IMR-90 (cell line): ENCODE measurements around the gene GMCL2. TPM values are rescaled to one million over a fixed set of nuclear protein-coding genes. Genes with fewer than 3 reads are reported as not detected.

ENCODE experiments used
- ATAC-seq: fragments of 200-7000 bp; cut with Tn5 transposase; 2 replicates; pipeline ENCODE4 v1.9.1; 2020; ENCODE audit warnings: low read depth, mild to moderate bottlenecking, moderate library complexity
- BruUV-seq: library from RNA; stranded (reverse); fragments of 400-500 nt; replicated peaks from 2 replicates; lab custom pipeline; 2021; lab: Mats Ljungman, UMichigan
- CTCF ChIA-PET: fragments of 300-600 bp; formaldehyde crosslinking; extraction: SDS; loops from one replicate; lab custom pipeline; 2021; ENCODE audit warnings: antibody characterized with exemption; lab: Yijun Ruan, JAX
- POLR2A ChIA-PET: fragments of 300-600 bp; sonication (Branson Sonifier 250); formaldehyde crosslinking; loops from one replicate; lab custom pipeline; 2022; ENCODE audit warnings: antibody characterized with exemption; ENCODE audit not compliant: unreplicated experiment; lab: Charles Lee
- DNase-seq: peaks from one replicate; pipeline ENCODE4 v3.0.0; 2013
- H2AFZ ChIP-seq: replicated peaks from 2 replicates; pipeline ENCODE3; 2013; ENCODE audit warnings: low read length, mild to moderate bottlenecking; ENCODE audit not compliant: poor library complexity
- H2AK5ac ChIP-seq: 2 replicates; pipeline ENCODE4 v1.6.1; 2013; ENCODE audit warnings: low read depth, low read length, inconsistent platforms
- H2AK9ac ChIP-seq: replicated peaks from 2 replicates; pipeline ENCODE3; 2013; ENCODE audit warnings: mild to moderate bottlenecking, low read depth, low read length, moderate library complexity; ENCODE audit not compliant: poor library complexity
- H2BK120ac ChIP-seq: 2 replicates; pipeline ENCODE4 v1.6.1; 2013; ENCODE audit warnings: low read depth, low read length, inconsistent platforms
- H2BK15ac ChIP-seq: 3 replicates; pipeline ENCODE4 v1.6.1; 2013; ENCODE audit warnings: low read depth, low read length, inconsistent platforms
- H2BK20ac ChIP-seq: 2 replicates; pipeline ENCODE4 v1.6.1; 2013; ENCODE audit warnings: low read depth, mild to moderate bottlenecking, inconsistent platforms, low read length, moderate library complexity
- H2BK5ac ChIP-seq: 2 replicates; pipeline ENCODE4 v1.6.1; 2013; ENCODE audit warnings: mild to moderate bottlenecking, low read depth, low read length, inconsistent platforms; ENCODE audit not compliant: poor library complexity, severe bottlenecking
- H3K14ac ChIP-seq: replicated peaks from 2 replicates; pipeline ENCODE4 v1.6.1; 2013; ENCODE audit warnings: low read depth, low read length, inconsistent platforms
- H3K18ac ChIP-seq: 2 replicates; pipeline ENCODE4 v1.6.1; 2013; ENCODE audit warnings: low read depth, low read length, control low read depth
- H3K23ac ChIP-seq: 2 replicates; pipeline ENCODE4 v1.6.1; 2013; ENCODE audit warnings: low read depth, low read length, inconsistent platforms
- H3K27ac ChIP-seq: 2 replicates; pipeline ENCODE4 v1.5.1; 2013; ENCODE audit warnings: mild to moderate bottlenecking, control low read depth, low read length; ENCODE audit not compliant: insufficient read depth
- H3K27me3 ChIP-seq: 2 replicates; pipeline ENCODE4 v1.6.1; 2013; ENCODE audit warnings: low read length; ENCODE audit not compliant: control insufficient read depth, insufficient read depth
- H3K36me3 ChIP-seq: 2 replicates; pipeline ENCODE4 v1.6.1; 2013; ENCODE audit warnings: low read length, mixed read lengths; ENCODE audit not compliant: control insufficient read depth, insufficient read depth
- H3K4ac ChIP-seq: 2 replicates; pipeline ENCODE4 v1.6.1; 2013; ENCODE audit warnings: low read depth, low read length, inconsistent platforms
- H3K4me1 ChIP-seq: 2 replicates; pipeline ENCODE4 v1.6.1; 2013; ENCODE audit warnings: low read length, mixed read lengths; ENCODE audit not compliant: control insufficient read depth, insufficient read depth
- H3K4me2 ChIP-seq: 2 replicates; pipeline ENCODE4 v1.6.1; 2013; ENCODE audit warnings: low read depth, mild to moderate bottlenecking, control low read depth, low read length, moderate library complexity
- H3K4me3 ChIP-seq: 2 replicates; pipeline ENCODE4 v1.5.1; 2013; ENCODE audit warnings: low read depth, mild to moderate bottlenecking, control low read depth, low read length, moderate library complexity; ENCODE audit not compliant: insufficient read depth
- H3K56ac ChIP-seq: 2 replicates; pipeline ENCODE4 v1.6.1; 2013; ENCODE audit warnings: low read length, inconsistent platforms; ENCODE audit not compliant: insufficient read depth; ENCODE audit errors: extremely low read depth
- H3K79me1 ChIP-seq, 2 experiments: 2 replicates each; pipeline ENCODE4 v1.6.1; 2013; ENCODE audit warnings: low read length in 2 of 2, inconsistent platforms in 1 of 2, low read depth in 1 of 2
- H3K9ac ChIP-seq: 2 replicates; pipeline ENCODE4 v1.6.1; 2013; ENCODE audit warnings: low read depth, low read length, control low read depth
- H3K9me1 ChIP-seq: 2 replicates; pipeline ENCODE4 v1.6.1; 2013; ENCODE audit warnings: low read length, inconsistent platforms; ENCODE audit not compliant: insufficient read depth
- H3K9me3 ChIP-seq: 2 replicates; pipeline ENCODE4 v1.6.1; 2013; ENCODE audit warnings: low read length; ENCODE audit not compliant: control insufficient read depth, insufficient read depth
- H4K20me1 ChIP-seq: 2 replicates; pipeline ENCODE4 v1.6.1; 2013; ENCODE audit warnings: low read length, inconsistent platforms; ENCODE audit not compliant: insufficient read depth
- H4K5ac ChIP-seq: 2 replicates; pipeline ENCODE4 v1.6.1; 2013; ENCODE audit warnings: mild to moderate bottlenecking, low read depth, low read length, control low read depth
- H4K8ac ChIP-seq, 2 experiments: 2 replicates each; pipeline ENCODE4 v1.6.1; 2013; ENCODE audit warnings: low read depth in 2 of 2, low read length in 2 of 2, control low read depth in 1 of 2, inconsistent platforms in 1 of 2
- H4K91ac ChIP-seq: 2 replicates; pipeline ENCODE4 v1.6.1; 2013; ENCODE audit warnings: low read depth, low read length, inconsistent platforms; ENCODE audit not compliant: insufficient read depth
- BHLHE40 ChIP-seq: fragments of 150-350 bp; IDR thresholded peaks from 2 replicates; pipeline ENCODE4 v1.6.1; 2016; ENCODE audit warnings: mild to moderate bottlenecking, low read depth, low read length
- CEBPB ChIP-seq: IDR thresholded peaks from 2 replicates; pipeline ENCODE4 v1.6.1; 2012; ENCODE audit warnings: low read depth, low read length, improper control_type of control experiment
- FOS ChIP-seq: fragments of 150-350 bp; IDR thresholded peaks from 2 replicates; pipeline ENCODE4 v1.6.1; 2016; ENCODE audit warnings: low read depth, low read length
- MAFK ChIP-seq: IDR thresholded peaks from 2 replicates; pipeline ENCODE4 v1.6.1; 2012; ENCODE audit warnings: low read depth, low read length, improper control_type of control experiment
- MAZ ChIP-seq: IDR thresholded peaks from 2 replicates; pipeline ENCODE4 v1.6.1; 2012; ENCODE audit warnings: low read depth, mild to moderate bottlenecking, low read length, improper control_type of control experiment, moderate library complexity, borderline replicate concordance
- MXI1 ChIP-seq: IDR thresholded peaks from 2 replicates; pipeline ENCODE4 v1.6.1; 2012; ENCODE audit warnings: low read depth, mild to moderate bottlenecking, low read length, moderate library complexity, borderline replicate concordance
- NFE2L2 ChIP-seq: fragments of 150-350 bp; IDR thresholded peaks from 2 replicates; pipeline ENCODE4 v1.6.1; 2016; ENCODE audit warnings: low read depth, mild to moderate bottlenecking, low read length
- POLR2A ChIP-seq: IDR thresholded peaks from 2 replicates; pipeline ENCODE4 v1.6.1; 2012; ENCODE audit warnings: mild to moderate bottlenecking, low read depth, low read length
- RAD21 ChIP-seq: IDR thresholded peaks from 2 replicates; pipeline ENCODE4 v1.6.1; 2012; ENCODE audit warnings: low read length, improper control_type of control experiment
- RCOR1 ChIP-seq: IDR thresholded peaks from 2 replicates; pipeline ENCODE4 v1.6.1; 2012; ENCODE audit warnings: mild to moderate bottlenecking, low read length, improper control_type of control experiment; ENCODE audit not compliant: insufficient replicate concordance
- RFX5 ChIP-seq: IDR thresholded peaks from 2 replicates; pipeline ENCODE4 v1.8.0; 2012; ENCODE audit warnings: low read depth, mild to moderate bottlenecking, low read length, moderate library complexity
- SMC3 ChIP-seq: fragments of 150-350 bp; IDR thresholded peaks from 2 replicates; pipeline ENCODE4 v1.6.1; 2016; ENCODE audit warnings: low read depth, mild to moderate bottlenecking, antibody characterized with exemption, low read length, moderate library complexity
- WGBS, 2 experiments: methylation state at CpG; one replicate each; pipeline versions ENCODE4 v1.1.5 to v1.1.7; 2013; ENCODE audit warnings: missing lambda C conversion rate in 2 of 2; ENCODE audit not compliant: insufficient read length in 1 of 2; ENCODE audit errors: extremely low coverage in 2 of 2; 5-methylcytosine and 5-hydroxymethylcytosine counted together
- dilution Hi-C: fragments of 300-500 bp; cut with HindIII; formaldehyde crosslinking; loops from one replicate; pipeline ENCODE4 v1.14.3; 2018; ENCODE audit warnings: low sequenced_read_pairs; ENCODE audit not compliant: unreplicated experiment
- in situ Hi-C: fragments of 300-500 bp; cut with MboI; formaldehyde crosslinking; loops from 3 replicates; pipeline ENCODE4 v1.14.3; 2019; ENCODE audit warnings: low sequenced_read_pairs, inconsistent platforms, mixed read lengths
- intact Hi-C: fragments of 100-400 bp; cut with micrococcal nuclease; formaldehyde crosslinking; loops from 2 replicates; pipeline ENCODE4 v1.10.0; 2022
- polyA plus RNA-seq, 3 experiments: library from polyadenylated mRNA; depleted of rRNA; stranded (reverse); fragments of >200 nt; gene quantifications; 2 replicates each; pipeline ENCODE4 v1.2.3, GENCODE V29; 2012; ENCODE audit warnings: low replicate concordance in 1 of 3
- total RNA-seq: library from RNA; depleted of rRNA; stranded (reverse); fragments of >200 nt; gene quantifications from 2 replicates; pipeline ENCODE4 v1.2.3, GENCODE V29; 2012
- TF ChIP-seq, protein P1 (sequence below): fragments of 150-350 bp; IDR thresholded peaks from 2 replicates; pipeline ENCODE4 v1.6.1; 2016; ENCODE audit warnings: low read depth, mild to moderate bottlenecking, low read length, moderate library complexity, borderline replicate concordance
- TF ChIP-seq, protein P2 (sequence below): fragments of 150-350 bp; IDR thresholded peaks from 2 replicates; pipeline ENCODE4 v1.6.1; 2017; ENCODE audit warnings: mild to moderate bottlenecking, antibody characterized with exemption, low read length, low read depth
- TF ChIP-seq, protein P3 (sequence below): conservative IDR thresholded peaks from 2 replicates; pipeline ENCODE4 v1.5.1; 2012; ENCODE audit warnings: mild to moderate bottlenecking, low read depth, low read length, improper control_type of control experiment

The GMCL2 gene
- total and polyA plus RNA-seq, 2 of the 4 experiments (the other 2 are of a cell fraction) = not detected

DNA sequence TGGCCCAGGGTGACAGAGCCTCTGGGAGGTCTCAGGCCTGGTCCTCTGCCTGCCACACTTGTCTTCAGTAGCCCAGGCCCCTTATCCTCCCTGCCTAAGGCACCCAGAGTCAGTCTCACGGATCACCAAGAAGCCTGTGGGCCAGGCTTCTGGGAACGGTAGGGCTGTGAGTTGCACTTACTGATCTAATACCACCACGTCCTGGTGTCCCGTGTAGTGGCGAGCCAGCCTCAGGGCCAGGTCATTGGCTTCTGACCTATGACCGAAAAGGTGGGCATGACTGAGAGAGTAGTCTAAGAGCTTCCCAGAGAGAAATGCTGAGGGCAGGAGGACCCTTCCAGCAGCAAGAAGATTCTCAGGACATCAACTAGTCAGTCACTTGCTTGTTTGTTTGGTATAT, 38.0 kb upstream of the GMCL2 start:
- H3K36me3 ChIP-seq = peaks cover 54% of the 10 kb centered on the region
- H3K9me1 ChIP-seq = peaks cover 18% of the 10 kb centered on the region
- H2BK20ac ChIP-seq = no peak overlapping the region
- no peak overlapping the region for H4K5ac ChIP-seq
- H3K14ac ChIP-seq = no peak overlapping the region
- H2BK5ac ChIP-seq = no peak overlapping the region
- in situ Hi-C loops = no loop called here
- no TSS peak for BruUV-seq
- H3K27me3 ChIP-seq = no peaks in the 10 kb centered on the region
- H4K91ac ChIP-seq = no peak overlapping the region
- H3K27ac ChIP-seq = no peak overlapping the region
- peaks cover 5% of the 10 kb centered on the region; the same call in 1 of the 2 replicates for H4K20me1 ChIP-seq
- intact Hi-C loops = no loop called here
- ChIA-PET POLR2A (no interaction called here), CTCF (no interaction called here)
- no peak for ATAC-seq
- peaks cover 7 to 68% of the 10 kb centered on the region in 2 experiments for H3K79me1 ChIP-seq
- no peak overlapping the region for H3K4me3 ChIP-seq
- WGBS, 2 experiments = 100% methylated on average over 1 of the region's 6 CpGs; no CpG with 5 or more reads in 1 of the 2 experiments
- H2AK5ac ChIP-seq = no peak overlapping the region
- H3K4ac ChIP-seq = no peak overlapping the region
- no peak overlapping the region for H3K23ac ChIP-seq
- no peak overlapping the region for H3K9ac ChIP-seq
- no peak for DNase-seq
- H3K9me3 ChIP-seq = 0 out of 2 replicates have a peak, but pooled peaks cover 2% of the 10 kb centered on the region
- H3K56ac ChIP-seq = no peak overlapping the region
- H2AK9ac ChIP-seq = peak overlapping the region; percentile 9
- no peak overlapping the region for H2BK15ac ChIP-seq
- H2BK120ac ChIP-seq = no peak overlapping the region
- dilution Hi-C loops = no loop called here
- no peak overlapping the region for H3K4me2 ChIP-seq
- no peak for TF ChIP-seq MXI1
- no peak for TF ChIP-seq RAD21
- no peak for TF ChIP-seq MAZ
- TF ChIP-seq MAFK = no peak
- TF ChIP-seq BHLHE40 = no peak
- TF ChIP-seq, protein P1, sequence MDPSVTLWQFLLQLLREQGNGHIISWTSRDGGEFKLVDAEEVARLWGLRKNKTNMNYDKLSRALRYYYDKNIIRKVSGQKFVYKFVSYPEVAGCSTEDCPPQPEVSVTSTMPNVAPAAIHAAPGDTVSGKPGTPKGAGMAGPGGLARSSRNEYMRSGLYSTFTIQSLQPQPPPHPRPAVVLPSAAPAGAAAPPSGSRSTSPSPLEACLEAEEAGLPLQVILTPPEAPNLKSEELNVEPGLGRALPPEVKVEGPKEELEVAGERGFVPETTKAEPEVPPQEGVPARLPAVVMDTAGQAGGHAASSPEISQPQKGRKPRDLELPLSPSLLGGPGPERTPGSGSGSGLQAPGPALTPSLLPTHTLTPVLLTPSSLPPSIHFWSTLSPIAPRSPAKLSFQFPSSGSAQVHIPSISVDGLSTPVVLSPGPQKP = no peak
- TF ChIP-seq RCOR1 = no peak
- TF ChIP-seq, protein P2, sequence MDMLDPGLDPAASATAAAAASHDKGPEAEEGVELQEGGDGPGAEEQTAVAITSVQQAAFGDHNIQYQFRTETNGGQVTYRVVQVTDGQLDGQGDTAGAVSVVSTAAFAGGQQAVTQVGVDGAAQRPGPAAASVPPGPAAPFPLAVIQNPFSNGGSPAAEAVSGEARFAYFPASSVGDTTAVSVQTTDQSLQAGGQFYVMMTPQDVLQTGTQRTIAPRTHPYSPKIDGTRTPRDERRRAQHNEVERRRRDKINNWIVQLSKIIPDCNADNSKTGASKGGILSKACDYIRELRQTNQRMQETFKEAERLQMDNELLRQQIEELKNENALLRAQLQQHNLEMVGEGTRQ = no peak
- no peak for TF ChIP-seq RFX5
- TF ChIP-seq, protein P3, sequence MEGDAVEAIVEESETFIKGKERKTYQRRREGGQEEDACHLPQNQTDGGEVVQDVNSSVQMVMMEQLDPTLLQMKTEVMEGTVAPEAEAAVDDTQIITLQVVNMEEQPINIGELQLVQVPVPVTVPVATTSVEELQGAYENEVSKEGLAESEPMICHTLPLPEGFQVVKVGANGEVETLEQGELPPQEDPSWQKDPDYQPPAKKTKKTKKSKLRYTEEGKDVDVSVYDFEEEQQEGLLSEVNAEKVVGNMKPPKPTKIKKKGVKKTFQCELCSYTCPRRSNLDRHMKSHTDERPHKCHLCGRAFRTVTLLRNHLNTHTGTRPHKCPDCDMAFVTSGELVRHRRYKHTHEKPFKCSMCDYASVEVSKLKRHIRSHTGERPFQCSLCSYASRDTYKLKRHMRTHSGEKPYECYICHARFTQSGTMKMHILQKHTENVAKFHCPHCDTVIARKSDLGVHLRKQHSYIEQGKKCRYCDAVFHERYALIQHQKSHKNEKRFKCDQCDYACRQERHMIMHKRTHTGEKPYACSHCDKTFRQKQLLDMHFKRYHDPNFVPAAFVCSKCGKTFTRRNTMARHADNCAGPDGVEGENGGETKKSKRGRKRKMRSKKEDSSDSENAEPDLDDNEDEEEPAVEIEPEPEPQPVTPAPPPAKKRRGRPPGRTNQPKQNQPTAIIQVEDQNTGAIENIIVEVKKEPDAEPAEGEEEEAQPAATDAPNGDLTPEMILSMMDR = no peak
- no peak for TF ChIP-seq POLR2A
- no peak for TF ChIP-seq SMC3
- TF ChIP-seq CEBPB = no peak
- TF ChIP-seq NFE2L2 = no peak
- TF ChIP-seq FOS = no peak
- no peak overlapping the region for H4K8ac ChIP-seq
- no peaks in the 10 kb centered on the region for H3K4me1 ChIP-seq
- no peak overlapping the region for H2AFZ ChIP-seq
- H3K18ac ChIP-seq = no peak overlapping the region
